HEK293 (cell line): Measurements from ENCODE around the gene PPFIA4.

Source experiments
- CTCF ChIA-PET: fragments of 350-600 bp; formaldehyde crosslinking; extraction: SDS; loops from one replicate; lab custom pipeline; 2021; ENCODE audit warnings: antibody characterized with exemption; lab: Yijun Ruan, JAX
- POLR2A ChIA-PET: fragments of 300-600 bp; formaldehyde crosslinking; extraction: SDS; loops from one replicate; lab custom pipeline; 2020; ENCODE audit warnings: antibody characterized with exemption, inconsistent platforms; lab: Yijun Ruan, JAX
- H3K27ac ChIP-seq: fragments of 200-500 bp; sonication (Bioruptor generic); 2 replicates; pipeline ENCODE4 v1.5.1; 2014; ENCODE audit warnings: low read depth, low read length, control low read depth, inconsistent platforms; ENCODE audit errors: extremely low read depth
- H3K36me3 ChIP-seq, 2 experiments: fragments of 200-500 bp in 1 of 2; sonication (Bioruptor generic) in 1 of 2; 1 replicate in 1 of 2; 2 replicates in 1 of 2; pipeline ENCODE4 v1.5.1; 2014 to 2017; ENCODE audit warnings: inconsistent platforms in 2 of 2, low read length in 2 of 2; ENCODE audit not compliant: control insufficient read depth in 2 of 2, insufficient read depth in 1 of 2
- H3K4me1 ChIP-seq: fragments of 200-500 bp; sonication (Bioruptor generic); 2 replicates; pipeline ENCODE4 v1.5.1; 2014; ENCODE audit warnings: mild to moderate bottlenecking, low read length, inconsistent platforms; ENCODE audit not compliant: control insufficient read depth, insufficient read depth
- H3K4me3 ChIP-seq: 2 replicates; pipeline ENCODE4 v1.5.1; 2011; ENCODE audit warnings: low read depth, mild to moderate bottlenecking, control low read depth, low read length, moderate library complexity
- H3K9me3 ChIP-seq: fragments of 200-500 bp; sonication (Bioruptor generic); 2 replicates; pipeline ENCODE4 v1.5.1; 2014; ENCODE audit warnings: low read depth, low read length, inconsistent platforms; ENCODE audit not compliant: control insufficient read depth, insufficient read depth
- HOXD13 ChIP-seq: sonication (generic); formaldehyde crosslinking; IDR thresholded peaks from 2 replicates; pipeline ENCODE4 v1.8.0; 2022; ENCODE audit warnings: missing genetic modification reagents, borderline replicate concordance
- MZF1 ChIP-seq: fragments of 450-650 bp; formaldehyde crosslinking; IDR thresholded peaks from 2 replicates; pipeline ENCODE4 v1.5.1; 2017; ENCODE audit warnings: missing biosample characterization, missing genetic modification characterization, borderline replicate concordance
- PBX3 ChIP-seq: sonication (generic); formaldehyde crosslinking; IDR thresholded peaks from 2 replicates; pipeline ENCODE4 v1.8.1; 2022; ENCODE audit warnings: mild to moderate bottlenecking, moderate library complexity, missing genetic modification reagents
- REPIN1 ChIP-seq: fragments of 450-650 bp; formaldehyde crosslinking; IDR thresholded peaks from 2 replicates; pipeline ENCODE4 v1.5.1; 2017; ENCODE audit warnings: missing biosample characterization, missing genetic modification characterization, low read depth
- ZBTB17 ChIP-seq: fragments of 450-650 bp; formaldehyde crosslinking; IDR thresholded peaks from 2 replicates; pipeline ENCODE4 v1.5.1; 2016; ENCODE audit warnings: missing biosample characterization, missing genetic modification characterization
- ZBTB6 ChIP-seq: fragments of 450-650 bp; formaldehyde crosslinking; IDR thresholded peaks from 2 replicates; pipeline ENCODE4 v1.5.1; 2017; ENCODE audit warnings: missing biosample characterization, missing genetic modification characterization
- ZNF133 ChIP-seq: fragments of 450-650 bp; formaldehyde crosslinking; IDR thresholded peaks from 2 replicates; pipeline ENCODE4 v1.5.1; 2016; ENCODE audit warnings: missing biosample characterization, missing genetic modification characterization
- ZNF146 ChIP-seq: fragments of 450-650 bp; formaldehyde crosslinking; IDR thresholded peaks from 2 replicates; pipeline ENCODE4 v1.5.1; 2016; ENCODE audit warnings: missing biosample characterization, missing genetic modification characterization
- ZNF155 ChIP-seq: fragments of 450-650 bp; formaldehyde crosslinking; IDR thresholded peaks from 2 replicates; pipeline ENCODE4 v1.5.1; 2016; ENCODE audit warnings: missing biosample characterization, missing genetic modification characterization
- ZNF19 ChIP-seq: fragments of 450-650 bp; formaldehyde crosslinking; IDR thresholded peaks from 2 replicates; pipeline ENCODE4; 2016; ENCODE audit warnings: missing biosample characterization, missing genetic modification characterization, low read depth
- ZNF23 ChIP-seq: fragments of 450-650 bp; formaldehyde crosslinking; IDR thresholded peaks from 2 replicates; pipeline ENCODE4 v1.5.1; 2016; ENCODE audit warnings: missing biosample characterization, missing genetic modification characterization, borderline replicate concordance
- ZNF248 ChIP-seq: fragments of 450-650 bp; formaldehyde crosslinking; IDR thresholded peaks from 2 replicates; pipeline ENCODE4 v1.5.1; 2017; ENCODE audit warnings: missing biosample characterization, missing genetic modification characterization
- ZNF529 ChIP-seq: fragments of 450-650 bp; formaldehyde crosslinking; IDR thresholded peaks from 2 replicates; pipeline ENCODE4 v1.5.1; 2017; ENCODE audit warnings: missing genetic modification characterization, missing biosample characterization; ENCODE audit not compliant: insufficient replicate concordance
- ZNF624 ChIP-seq: fragments of 450-650 bp; formaldehyde crosslinking; IDR thresholded peaks from 2 replicates; pipeline ENCODE4 v1.5.1; 2017; ENCODE audit warnings: missing biosample characterization, missing genetic modification characterization
- ZNF629 ChIP-seq: fragments of 450-650 bp; formaldehyde crosslinking; IDR thresholded peaks from 2 replicates; pipeline ENCODE4 v1.5.1; 2017; ENCODE audit warnings: missing biosample characterization, missing genetic modification characterization
- ZNF692 ChIP-seq: fragments of 450-650 bp; formaldehyde crosslinking; IDR thresholded peaks from 2 replicates; pipeline ENCODE4 v1.5.1; 2016; ENCODE audit warnings: missing biosample characterization, missing genetic modification characterization
- ZNF777 ChIP-seq: fragments of 450-650 bp; formaldehyde crosslinking; IDR thresholded peaks from 2 replicates; pipeline ENCODE4 v1.5.1; 2017; ENCODE audit warnings: missing biosample characterization, missing genetic modification characterization, borderline replicate concordance
- ZNF792 ChIP-seq: fragments of 450-650 bp; formaldehyde crosslinking; IDR thresholded peaks from 2 replicates; pipeline ENCODE4 v1.5.1; 2016; ENCODE audit warnings: missing biosample characterization, missing genetic modification characterization
- ZNF830 ChIP-seq: fragments of 450-650 bp; IDR thresholded peaks from 2 replicates; pipeline ENCODE4 v1.5.0; 2018; ENCODE audit warnings: missing biosample characterization, missing genetic modification characterization, low read depth, mild to moderate bottlenecking, moderate library complexity
- ZSCAN23 ChIP-seq: fragments of 450-650 bp; formaldehyde crosslinking; IDR thresholded peaks from 2 replicates; pipeline ENCODE4 v1.5.1; 2016; ENCODE audit warnings: missing biosample characterization, missing genetic modification characterization
- TF ChIP-seq, protein P1 (sequence below): fragments of 450-650 bp; formaldehyde crosslinking; IDR thresholded peaks from 2 replicates; pipeline ENCODE4 v1.5.1; 2016; ENCODE audit warnings: missing biosample characterization, missing genetic modification characterization

PPFIA4 gene

GRCh38 chr1:203075236-203076030 lies 49.1 kb downstream of the PPFIA4 start:
- POLR2A ChIA-PET = no interaction called here
- H3K36me3 ChIP-seq = no peaks in the 10 kb centered on the region; a peak in 1 of 3 replicates
- CTCF ChIA-PET = no interaction called here
- H3K27ac ChIP-seq = no peak overlapping the region
- H3K9me3 ChIP-seq = no peaks in the 10 kb centered on the region
- no peaks in the 10 kb centered on the region for H3K4me1 ChIP-seq
- no peak overlapping the region for H3K4me3 ChIP-seq
- TF ChIP-seq PBX3 (CRISPR knock-in tag) (no peak), ZNF529 (tag by site-specific recombination) (no peak), ZNF146 (tag by site-specific recombination) (no peak), ZNF133 (tag by site-specific recombination) (no peak), ZNF830 (tag by site-specific recombination) (no peak), REPIN1 (tag by site-specific recombination) (no peak), MZF1 (no peak), ZNF248 (tag by site-specific recombination) (no peak), ZNF692 (tag by site-specific recombination) (no peak)

DNA sequence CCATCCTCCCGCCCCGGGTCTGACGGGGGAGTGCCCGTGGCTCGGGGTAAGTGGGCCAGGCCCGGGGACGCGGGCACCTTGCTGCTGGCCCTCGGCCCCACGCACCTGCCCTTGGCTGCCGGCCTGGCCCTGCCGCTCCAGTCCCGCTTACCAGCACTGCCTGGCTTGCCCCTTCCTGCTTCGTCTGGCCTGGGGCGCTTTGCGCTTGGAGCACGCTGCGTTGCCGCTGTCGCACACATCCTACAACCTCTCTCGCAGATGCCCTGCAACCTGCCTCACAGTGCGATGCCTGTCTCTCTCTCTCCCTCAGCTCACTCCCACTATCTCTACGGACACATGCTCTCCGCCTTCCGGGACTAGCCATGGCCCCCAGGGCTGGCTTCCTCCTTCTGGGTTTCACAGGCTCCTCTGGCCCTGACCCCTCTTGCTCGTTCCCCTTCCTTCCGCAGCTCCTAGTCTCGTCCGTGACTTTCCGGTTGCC lies 49.8 kb downstream of the PPFIA4 start:
- TF ChIP-seq ZBTB6 (tag by site-specific recombination) (no peak), REPIN1 (tag by site-specific recombination) (no peak), ZNF19 (tag by site-specific recombination) (no peak), ZBTB17 (tag by site-specific recombination) (no peak), ZNF792 (tag by site-specific recombination) (no peak), ZNF23 (tag by site-specific recombination) (no peak)
- TF ChIP-seq, all 188 proteins: peak for 0
- Histone ChIP-seq H3K4me1 (no peaks in the 10 kb centered on the region), H3K4me3 (no peak overlapping the region), H3K9me3 (no peaks in the 10 kb centered on the region), H3K36me3 (no peaks in the 10 kb centered on the region; a peak in 1 of 3 replicates), H3K27ac (no peak overlapping the region)
- POLR2A ChIA-PET = no interaction called here
- CTCF ChIA-PET = interaction anchor here (0.5 to 2.5 kb wide), 2 partner anchors 36 to 124 kb away, joined by 3 to 12 read pairs; no protein-coding TSS in a partner anchor

- POLR2A ChIA-PET = no interaction called here
- H3K36me3 ChIP-seq = no peaks in the 10 kb centered on the region
- CTCF ChIA-PET = interaction anchor here (0.6 to 2.5 kb wide), 6 partner anchors 14 to 190 kb away, joined by 3 to 12 read pairs (median 4); partner anchors contain the start of gene PPFIA4
- H3K4me1 ChIP-seq = no peaks in the 10 kb centered on the region
- H3K27ac ChIP-seq = no peak overlapping the region
- no peak overlapping the region for H3K4me3 ChIP-seq
- H3K9me3 ChIP-seq = no peaks in the 10 kb centered on the region
- TF ChIP-seq HOXD13 (CRISPR knock-in tag) (no peak), ZSCAN23 (tag by site-specific recombination) (no peak), ZNF777 (tag by site-specific recombination) (no peak), ZNF155 (no peak), ZNF629 (tag by site-specific recombination) (no peak), ZNF624 (tag by site-specific recombination) (no peak), MZF1 (no peak)
- TF ChIP-seq, protein P1, sequence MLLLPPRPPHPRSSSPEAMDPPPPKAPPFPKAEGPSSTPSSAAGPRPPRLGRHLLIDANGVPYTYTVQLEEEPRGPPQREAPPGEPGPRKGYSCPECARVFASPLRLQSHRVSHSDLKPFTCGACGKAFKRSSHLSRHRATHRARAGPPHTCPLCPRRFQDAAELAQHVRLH (tag by site-specific recombination) = no peak
- TF ChIP-seq, all 188 proteins: peak for 0
Observed at GRCh38 chr1:203077367-203077766, 51.1 kb downstream of the PPFIA4 start.
